ENCODE results near the gene SERPINI1. TPM values are rescaled to one million over a fixed set of nuclear protein-coding genes. Genes with fewer than 3 reads are reported as not detected.
A peak's percentile ranks its signal among the peaks of the same experiment; 100 is the strongest.

Gene SERPINI1
- total RNA-seq, result 1 to 10 TPM in 5 of 6 donors, under 1 TPM in 1; 0.89 to 7.9 (median 4.5) TPM

GRCh38 chr3:167735233-167736138, at the start of gene SERPINI1:
Gene SERPINI1, plus strand, starts transcription at chr3:167735721. Its CDS starts 53,408 bp downstream, at chr3:167789129.
- TF ChIP-seq CTCF (IDR thresholded peaks at IDR 0.05), result peak in 1 of 6 experiments; percentile 10
- no peak for TF ChIP-seq EP300 (IDR thresholded peaks at IDR 0.05)
- TF ChIP-seq POLR2AphosphoS5 (IDR thresholded peaks at IDR 0.05), result peak; percentile 34 to 88
- TF ChIP-seq POLR2A (IDR thresholded peaks at IDR 0.05), result peak in 2 of 4 donors; percentile 64 to 83
- WGBS, 2 donors, result 0 to 1% methylated on average over 30 to 34 of the region's 37 CpGs
- peak; percentile 89 to 96 for DNase-seq
- Histone ChIP-seq H3K4me1 (peaks cover 26 to 33% (median 27%) of the 10 kb centered on the region in 4 donors), H3K27me3 (peaks cover 0 to 3% (median 0%) of the 10 kb centered on the region in 4 donors), H3K4me3 (peak within 1 kb of the TSS; percentile 91 to 99 (median 98)), H3K36me3 (no peaks in the 10 kb centered on the region), H3K9me3 (no peaks in the 10 kb centered on the region), H3K27ac (peak within 1 kb of the TSS; percentile 91 to 95 (median 93))
- peak; percentile 95 for ATAC-seq (ENCODE audit: low FRiP score in 2 of 2)

- no peaks in the 10 kb centered on the region for H3K27me3 ChIP-seq
- H3K27ac ChIP-seq, result no peak overlapping the region
- H3K4me1 ChIP-seq, result no peaks in the 10 kb centered on the region
- H3K36me3 ChIP-seq, result peaks cover 0 to 73% (median 18%) of the 10 kb centered on the region in 4 donors
- no peak for DNase-seq
- WGBS, 2 donors, result 67 to 69% methylated on average over 3 of the region's 3 CpGs
- H3K4me3 ChIP-seq, result no peak overlapping the region
- no peaks in the 10 kb centered on the region for H3K9me3 ChIP-seq
- ATAC-seq (ENCODE audit: low FRiP score in 2 of 2), result no peak
- no peak for TF ChIP-seq POLR2A (IDR thresholded peaks at IDR 0.05)
- no peak for TF ChIP-seq POLR2AphosphoS5 (IDR thresholded peaks at IDR 0.05)
- no peak for TF ChIP-seq EP300 (IDR thresholded peaks at IDR 0.05)
- TF ChIP-seq CTCF (IDR thresholded peaks at IDR 0.05), result no peak
Measured at GRCh38 chr3:167691366-167691765, 44.2 kb upstream of the SERPINI1 start.

- TF ChIP-seq CTCF (IDR thresholded peaks at IDR 0.05) (no peak), POLR2A (IDR thresholded peaks at IDR 0.05) (no peak), EP300 (IDR thresholded peaks at IDR 0.05) (no peak), POLR2AphosphoS5 (IDR thresholded peaks at IDR 0.05) (no peak)
- no peaks in the 10 kb centered on the region for H3K4me1 ChIP-seq
- no peak overlapping the region for H3K4me3 ChIP-seq
- H3K9me3 ChIP-seq, result no peaks in the 10 kb centered on the region
- H3K27ac ChIP-seq, result no peak overlapping the region
- ATAC-seq (ENCODE audit: low FRiP score in 2 of 2) (no peak), DNase-seq (no peak)
- no peaks in the 10 kb centered on the region for H3K27me3 ChIP-seq
- H3K36me3 ChIP-seq, result peaks cover 0 to 64% (median 15%) of the 10 kb centered on the region in 4 donors
- WGBS, 2 donors, result 75 to 95% methylated on average over 2 of the region's 2 CpGs
Measured at GRCh38 chr3:167694121-167694520, 41.4 kb upstream of the SERPINI1 start.

GRCh38 chr3:167700046-167700445, 35.5 kb upstream of the SERPINI1 start:
- Histone ChIP-seq H3K9me3 (no peaks in the 10 kb centered on the region), H3K27ac (no peak overlapping the region), H3K27me3 (no peaks in the 10 kb centered on the region), H3K4me1 (no peaks in the 10 kb centered on the region), H3K36me3 (peaks cover 0 to 40% (median 4%) of the 10 kb centered on the region in 4 donors), H3K4me3 (no peak overlapping the region)
- WGBS, 2 donors, result 88 to 92% methylated on average over 4 of the region's 4 CpGs
- no peak for TF ChIP-seq CTCF (IDR thresholded peaks at IDR 0.05)
- no peak for TF ChIP-seq POLR2A (IDR thresholded peaks at IDR 0.05)
- no peak for TF ChIP-seq EP300 (IDR thresholded peaks at IDR 0.05)
- TF ChIP-seq POLR2AphosphoS5 (IDR thresholded peaks at IDR 0.05), result no peak
- ATAC-seq (ENCODE audit: low FRiP score in 2 of 2) (no peak), DNase-seq (no peak)
